Measurements from ENCODE around the gene FCHSD2.
"Not testable (repeated sequence)": the region's sequence is repeated elsewhere in the genome, so short reads cannot be mapped to it uniquely, and the experiment has no call there.

FCHSD2 gene

GRCh38 chr11:73147771-73148681 is 5.9 kb upstream of the FCHSD2 start:
- DNase-seq = no peak

- no peak for DNase-seq
These were observed 4.0 kb upstream of the FCHSD2 start for GRCh38 chr11:73145986-73146575.

- DNase-seq = peak; percentile 24
These were observed 1.2 kb upstream of the FCHSD2 start for GRCh38 chr11:73143126-73143838.

- no peak for DNase-seq
These were observed 600 bp downstream of the FCHSD2 start for GRCh38 chr11:73141309-73142127.

- no peak for DNase-seq
These were observed 1.1 kb downstream of the FCHSD2 start for GRCh38 chr11:73141031-73141308.

GRCh38 chr11:73140213-73141030 is 1.7 kb downstream of the FCHSD2 start:
- no peak for DNase-seq

GRCh38 chr11:73139476-73140198 is 2.5 kb downstream of the FCHSD2 start:
- DNase-seq = no peak

GRCh38 chr11:73137944-73138274 is 4.2 kb downstream of the FCHSD2 start:
- no peak for DNase-seq

GRCh38 chr11:73137262-73137943 is 4.7 kb downstream of the FCHSD2 start:
- no peak for DNase-seq

- not testable (repeated sequence) for DNase-seq
These were observed 5.4 kb downstream of the FCHSD2 start for GRCh38 chr11:73136722-73137121.

GRCh38 chr11:73135346-73136284 is 6.5 kb downstream of the FCHSD2 start:
- no peak for DNase-seq

GRCh38 chr11:73132349-73132748 is 9.8 kb downstream of the FCHSD2 start:
- not testable (repeated sequence) for DNase-seq

GRCh38 chr11:73130181-73130580 is 11.9 kb downstream of the FCHSD2 start:
- DNase-seq = no peak

GRCh38 chr11:73129198-73129597 is 12.9 kb downstream of the FCHSD2 start:
- DNase-seq = no peak

GRCh38 chr11:73126804-73127480 is 15.2 kb downstream of the FCHSD2 start:
- no peak for DNase-seq

- no peak for DNase-seq
These were observed 17.3 kb downstream of the FCHSD2 start for GRCh38 chr11:73124800-73125199.

- not testable (repeated sequence) for DNase-seq
These were observed 18.2 kb downstream of the FCHSD2 start for GRCh38 chr11:73123892-73124291.

GRCh38 chr11:73121692-73122091 is 20.4 kb downstream of the FCHSD2 start:
- DNase-seq = no peak

GRCh38 chr11:73117071-73117470 is 25.0 kb downstream of the FCHSD2 start:
- no peak for DNase-seq
